ENCODE data around the gene JARID2. TPM values are rescaled to one million over a fixed set of nuclear protein-coding genes. Genes with fewer than 3 reads are reported as not detected.

Gene JARID2
- total and polyA plus RNA-seq, 2 of the 4 experiments (the other 2 are of a cell fraction) = 9.6 to 12.9 TPM

GRCh38 chr6:15416932-15417509 is 171.2 kb downstream of the JARID2 start:
- H3K56ac ChIP-seq (ENCODE audit: extremely low read depth, insufficient read depth, low read length) = no peak overlapping the region
- no TSS peak for BruUV-seq (replicated peaks)
- H2AFZ ChIP-seq (replicated peaks; ENCODE audit: low read length, poor library complexity) = no peak overlapping the region

More at GRCh38 chr6:15416932-15417509, 171.2 kb downstream of the JARID2 start:
- Histone ChIP-seq H4K91ac (ENCODE audit: insufficient read depth, low read depth, low read length) (no peak overlapping the region), H3K4me3 (ENCODE audit: insufficient read depth, low read depth, low read length) (no peak overlapping the region), H3K4ac (ENCODE audit: low read depth, low read length) (no peak overlapping the region), H2BK5ac (ENCODE audit: low read depth, low read length, poor library complexity, severe bottlenecking) (no peak overlapping the region), H3K4me2 (ENCODE audit: low read depth, low read length) (no peak overlapping the region), H3K9me3 (ENCODE audit: control insufficient read depth, insufficient read depth, low read length) (peaks cover 7% of the 10 kb centered on the region), H2AK5ac (ENCODE audit: low read depth, low read length) (no peak overlapping the region), H3K4me1 (ENCODE audit: control insufficient read depth, insufficient read depth, low read length) (peaks cover 5% of the 10 kb centered on the region), H3K27me3 (ENCODE audit: control insufficient read depth, insufficient read depth, low read length) (no peaks in the 10 kb centered on the region), H3K23ac (ENCODE audit: low read depth, low read length) (no peak overlapping the region), H3K79me1 (ENCODE audit: low read depth in 1 of 2, low read length in 2 of 2) (peaks cover 11 to 43% of the 10 kb centered on the region in 2 experiments), H2BK15ac (ENCODE audit: low read depth, low read length) (no peak overlapping the region; the same call in 2 of the 3 replicates), H3K9me1 (ENCODE audit: insufficient read depth, low read length) (peaks cover 2% of the 10 kb centered on the region; the same call in 1 of the 2 replicates), H4K5ac (ENCODE audit: low read depth, low read length) (no peak overlapping the region), H4K8ac (ENCODE audit: low read depth in 2 of 2, low read length in 2 of 2) (no peak overlapping the region), H3K9ac (ENCODE audit: low read depth, low read length) (no peak overlapping the region), H3K18ac (ENCODE audit: low read depth, low read length) (no peak overlapping the region), H3K36me3 (ENCODE audit: control insufficient read depth, insufficient read depth, low read length) (no peaks in the 10 kb centered on the region), H4K20me1 (ENCODE audit: insufficient read depth, low read length) (peaks cover 55% of the 10 kb centered on the region), H3K27ac (ENCODE audit: insufficient read depth, low read length) (no peak overlapping the region), H2BK20ac (ENCODE audit: low read depth, low read length) (no peak overlapping the region), H2AK9ac (replicated peaks; ENCODE audit: low read depth, low read length, poor library complexity) (no peak overlapping the region), H3K14ac (replicated peaks; ENCODE audit: low read depth, low read length) (no peak overlapping the region), H2BK120ac (ENCODE audit: low read depth, low read length) (no peak overlapping the region)
- ChIA-PET POLR2A (ENCODE audit: unreplicated experiment) (no interaction called here), CTCF (no interaction called here)
- ATAC-seq (ENCODE audit: low read depth) (no peak), DNase-seq (no peak)
- 93 to 100% methylated on average over 1 to 4 of the region's 6 CpGs for WGBS, 2 experiments (ENCODE audit: extremely low coverage in 2 of 2, insufficient read length in 1 of 2)
- intact Hi-C loops (cut with micrococcal nuclease) = no loop called here
- TF ChIP-seq CHD1 (IDR thresholded peaks at IDR 0.05; ENCODE audit: low read depth, low read length) (no peak), BHLHE40 (IDR thresholded peaks at IDR 0.05; ENCODE audit: low read depth, low read length) (no peak), MAFK (IDR thresholded peaks at IDR 0.05; ENCODE audit: low read depth, low read length) (no peak), POLR2A (IDR thresholded peaks at IDR 0.05; ENCODE audit: low read depth, low read length) (no peak), USF2 (IDR thresholded peaks at IDR 0.05; ENCODE audit: low read depth, low read length) (no peak), RFX5 (IDR thresholded peaks at IDR 0.05; ENCODE audit: low read depth, low read length) (no peak), MAZ (IDR thresholded peaks at IDR 0.05; ENCODE audit: borderline replicate concordance, low read depth, low read length) (no peak), CEBPB (IDR thresholded peaks at IDR 0.05; ENCODE audit: low read depth, low read length) (no peak), MXI1 (IDR thresholded peaks at IDR 0.05; ENCODE audit: borderline replicate concordance, low read depth, low read length) (no peak)
- dilution Hi-C loops (cut with HindIII; ENCODE audit: low sequenced_read_pairs, unreplicated experiment) = no loop called here
- in situ Hi-C loops (cut with MboI; ENCODE audit: low sequenced_read_pairs) = no loop called here
